SK-N-MC (cell line): Measurements from ENCODE around the gene RPS6KA5.

ENCODE experiments used
- EZH2 ChIP-seq: fragments of 200-600 bp; sonication (generic); IDR thresholded peaks from one replicate; pipeline ENCODE4 v1.6.1; 2017; ENCODE audit warnings: antibody characterized with exemption
- FOXP2 ChIP-seq: optimal IDR thresholded peaks from 2 replicates; pipeline ENCODE3; 2011; ENCODE audit warnings: mild to moderate bottlenecking, moderate library complexity; ENCODE audit not compliant: insufficient read depth; ENCODE audit errors: extremely low read length, control extremely low read depth
- POLR2AphosphoS5 ChIP-seq: IDR thresholded peaks from 2 replicates; pipeline ENCODE4 v1.6.1; 2012; ENCODE audit warnings: mild to moderate bottlenecking, low read depth, low read length, borderline replicate concordance

- TF ChIP-seq POLR2AphosphoS5 = no peak
- no peak for TF ChIP-seq EZH2
- TF ChIP-seq FOXP2 = no peak
Observed at GRCh38 chr14:90996967-90997366, 63.5 kb downstream of the RPS6KA5 start.
